K562 (cell line): ENCODE results near the gene CIAO1. TPM values are rescaled to one million over a fixed set of nuclear protein-coding genes. Genes with fewer than 3 reads are reported as not detected.

Source experiments
- BRD4 ChIP-seq: fragments of 200-600 bp; sonication (generic); IDR thresholded peaks from 2 replicates; pipeline ENCODE4 v1.6.1; 2017; ENCODE audit warnings: inconsistent platforms
- CREB1 ChIP-seq, 2 experiments: sonication (generic) in 1 of 2; formaldehyde crosslinking in 1 of 2; IDR thresholded peaks; 2 replicates each; pipeline versions ENCODE4 v1.6.1 to v1.8.0; 2012 to 2022; ENCODE audit warnings: inconsistent platforms in 1 of 2, mild to moderate bottlenecking in 1 of 2, missing genetic modification reagents in 1 of 2, moderate library complexity in 1 of 2
- ELF1 ChIP-seq: fragments of 200-800 bp; sonication (Bioruptor generic); IDR thresholded peaks from 2 replicates; pipeline ENCODE4 v1.6.1; 2016; ENCODE audit warnings: missing genetic modification characterization, missing compliant biosample characterization
- ESRRA ChIP-seq: fragments of 450-650 bp; IDR thresholded peaks from 2 replicates; pipeline ENCODE4 v1.6.1; 2014; ENCODE audit warnings: low read depth, mild to moderate bottlenecking, moderate library complexity, borderline replicate concordance
- ETV6 ChIP-seq, 3 experiments: fragments of 150-350 bp in 1 of 3; sonication (generic) in 1 of 3; formaldehyde crosslinking in 1 of 3; IDR thresholded peaks; 2 replicates each; pipeline versions ENCODE4 v1.6.1 to v1.8.0; 2014 to 2022; ENCODE audit warnings: borderline replicate concordance in 2 of 3, low read depth in 2 of 3, antibody characterized with exemption in 1 of 3, low read length in 1 of 3, mild to moderate bottlenecking in 1 of 3, missing genetic modification reagents in 1 of 3
- GATAD2B ChIP-seq: fragments of 450-650 bp; IDR thresholded peaks from 2 replicates; pipeline ENCODE4 v1.6.1; 2017; ENCODE audit warnings: mild to moderate bottlenecking, borderline replicate concordance
- HOXB6 ChIP-seq: fragments of 250-450 bp; sonication (Bioruptor Pico); IDR thresholded peaks from 2 replicates; pipeline ENCODE4 v1.5.1; 2022; ENCODE audit warnings: mild to moderate bottlenecking, borderline replicate concordance
- KAT7 ChIP-seq: sonication (generic); formaldehyde crosslinking; IDR thresholded peaks from 2 replicates; pipeline ENCODE4 v1.8.0; 2022; ENCODE audit warnings: missing genetic modification reagents, mild to moderate bottlenecking, borderline replicate concordance
- KDM2B ChIP-seq: fragments of 250-450 bp; sonication (Bioruptor Pico); IDR thresholded peaks from 2 replicates; pipeline ENCODE4 v1.8.0; 2021; ENCODE audit warnings: mild to moderate bottlenecking, moderate library complexity
- MBD2 ChIP-seq: sonication (generic); IDR thresholded peaks from 2 replicates; pipeline ENCODE4 v1.6.1; 2016; ENCODE audit warnings: low read depth, borderline replicate concordance
- MCM2 ChIP-seq: fragments of 450-650 bp; IDR thresholded peaks from 2 replicates; pipeline ENCODE4 v1.6.1; 2017; ENCODE audit warnings: low read depth, mild to moderate bottlenecking
- MTA1 ChIP-seq: fragments of 450-650 bp; IDR thresholded peaks from 2 replicates; pipeline ENCODE4 v1.6.1; 2017; ENCODE audit warnings: borderline replicate concordance
- NEUROD1 ChIP-seq: fragments of 150-350 bp; IDR thresholded peaks from 2 replicates; pipeline ENCODE4 v1.6.1; 2014; ENCODE audit warnings: borderline replicate concordance, low read length, low read depth; ENCODE audit not compliant: partially characterized antibody
- POLR2AphosphoS5 ChIP-seq: IDR thresholded peaks from 2 replicates; pipeline ENCODE4 v1.6.1; 2011; ENCODE audit warnings: mild to moderate bottlenecking, low read depth, low read length, moderate library complexity; ENCODE audit not compliant: control insufficient read depth, insufficient read depth
- RBBP5 ChIP-seq: fragments of 200-600 bp; sonication (generic); IDR thresholded peaks from 2 replicates; pipeline ENCODE4 v1.6.1; 2012; ENCODE audit warnings: borderline replicate concordance, mild to moderate bottlenecking, low read length, control low read depth, inconsistent platforms; ENCODE audit not compliant: insufficient read depth, poor library complexity, severe bottlenecking
- SUPT5H ChIP-seq: fragments of 450-650 bp; IDR thresholded peaks from 2 replicates; pipeline ENCODE4 v1.6.1; 2016
- ZNF239 ChIP-seq: fragments of 250-450 bp; sonication (Bioruptor Pico); IDR thresholded peaks from 2 replicates; pipeline ENCODE4 v1.4.0; 2020; ENCODE audit warnings: mild to moderate bottlenecking
- ZSCAN29 ChIP-seq: fragments of 450-650 bp; IDR thresholded peaks from 2 replicates; pipeline ENCODE4 v1.6.1; 2017
- polyA plus RNA-seq, 8 experiments: library from polyadenylated mRNA; depleted of rRNA in 4 of 8; stranded (reverse) in 5 of 8; unstranded in 3 of 8; fragments of >200 nt; fragmentation: Nextera tagmentation in 2 of 8; fragmentation: Illumina TruSeq in 1 of 8; extraction: Ambion mirVana in 2 of 8; extraction: Trizol in 1 of 8; gene quantifications; 2 replicates each; pipeline versions ENCODE4 v1.2.1 to v1.2.3, GENCODE V29; 2011 to 2014; ENCODE audit warnings: inconsistent platforms in 1 of 8, missing spikeins in 1 of 8
- total RNA-seq, 7 experiments: library from RNA; depleted of rRNA in 6 of 7; stranded (reverse); fragments of >200 nt in 6 of 7; fragmentation: Illumina TruSeq in 2 of 7; extraction: Trizol in 2 of 7; gene quantifications; 2 replicates each; pipeline versions ENCODE4 v1.2.1 to v1.2.3, GENCODE V29; 2011 to 2021; ENCODE audit warnings: low replicate concordance in 1 of 7
- TF ChIP-seq, protein P1 (sequence below): sonication (generic); formaldehyde crosslinking; IDR thresholded peaks from 2 replicates; pipeline ENCODE4 v1.8.1; 2023; ENCODE audit warnings: mild to moderate bottlenecking, missing genetic modification reagents, moderate library complexity
- TF ChIP-seq, protein P2 (sequence below): fragments of 450-650 bp; IDR thresholded peaks from 2 replicates; pipeline ENCODE4 v1.7.1; 2018; ENCODE audit warnings: mild to moderate bottlenecking, low read depth; ENCODE audit not compliant: partially characterized antibody

Gene CIAO1
- total and polyA plus RNA-seq, 9 of the 15 experiments (the other 6 are each of a cell fraction or from before 2014, with no cell fraction given), result 11.4 to 156 (median 92.8) TPM

DNA sequence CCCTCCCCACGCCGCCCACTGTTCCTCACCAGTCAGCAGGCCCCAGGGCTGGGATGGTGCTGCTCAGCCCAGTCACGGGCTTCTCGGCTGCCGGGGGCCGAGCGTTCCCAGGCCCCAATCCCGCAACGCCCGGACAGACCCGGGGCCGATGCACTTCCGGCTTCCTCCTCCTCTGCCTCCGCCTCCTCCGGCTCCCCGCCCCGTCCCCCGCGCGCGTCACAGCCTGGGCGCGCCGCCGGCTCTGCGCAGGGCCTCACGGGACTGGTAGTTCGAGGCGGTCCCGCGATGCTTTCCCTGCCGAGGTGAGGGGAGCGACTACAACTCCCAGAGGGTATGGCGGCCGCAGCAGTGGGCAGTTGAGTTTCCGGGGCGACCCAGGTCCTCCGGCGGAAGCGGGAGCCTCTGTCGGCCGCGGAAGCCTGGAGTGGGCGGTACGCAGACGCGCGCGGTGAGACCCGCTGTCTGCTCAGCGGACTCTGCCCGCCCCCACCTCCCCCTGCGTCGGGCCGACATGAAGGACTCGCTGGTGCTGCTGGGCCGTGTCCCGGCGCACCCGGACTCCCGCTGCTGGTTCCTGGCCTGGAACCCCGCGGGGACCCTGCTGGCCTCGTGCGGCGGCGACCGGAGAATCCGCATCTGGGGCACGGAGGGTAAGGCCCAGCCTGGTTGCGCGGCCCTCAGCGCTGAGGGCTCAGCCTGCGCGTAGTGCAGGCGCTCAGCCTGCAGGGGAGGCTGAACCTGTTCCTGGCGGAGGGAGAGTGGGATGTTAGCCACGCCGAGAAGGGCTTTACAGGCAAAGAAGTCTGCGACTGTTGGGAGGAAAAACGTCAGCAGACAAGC is at the start of gene CIAO1, which contains the start of gene TMEM127 (continued):
- TF ChIP-seq MBD2, result peak; percentile 84; the same call in 1 of the 2 replicates
- no peak for TF ChIP-seq BRD4
- TF ChIP-seq, protein P1, sequence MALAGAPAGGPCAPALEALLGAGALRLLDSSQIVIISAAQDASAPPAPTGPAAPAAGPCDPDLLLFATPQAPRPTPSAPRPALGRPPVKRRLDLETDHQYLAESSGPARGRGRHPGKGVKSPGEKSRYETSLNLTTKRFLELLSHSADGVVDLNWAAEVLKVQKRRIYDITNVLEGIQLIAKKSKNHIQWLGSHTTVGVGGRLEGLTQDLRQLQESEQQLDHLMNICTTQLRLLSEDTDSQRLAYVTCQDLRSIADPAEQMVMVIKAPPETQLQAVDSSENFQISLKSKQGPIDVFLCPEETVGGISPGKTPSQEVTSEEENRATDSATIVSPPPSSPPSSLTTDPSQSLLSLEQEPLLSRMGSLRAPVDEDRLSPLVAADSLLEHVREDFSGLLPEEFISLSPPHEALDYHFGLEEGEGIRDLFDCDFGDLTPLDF, result peak; percentile 72
- TF ChIP-seq KDM2B, result peak; percentile 38; the same call in 1 of the 2 replicates
- TF ChIP-seq HOXB6 (CRISPR knock-in tag), result no peak
- TF ChIP-seq ZNF239, result no peak
- TF ChIP-seq MTA1, result peak; percentile 92
- TF ChIP-seq RBBP5, result peak; percentile 54
- TF ChIP-seq ETV6 (IDR thresholded peaks at IDR 0.05; ENCODE audit: borderline replicate concordance in 1 of 2, low read depth in 2 of 2, low read length in 1 of 2), result no peak
- TF ChIP-seq ETV6 (CRISPR knock-in tag; IDR thresholded peaks at IDR 0.05; ENCODE audit: borderline replicate concordance), result no peak
- peak; percentile 96 for TF ChIP-seq CREB1 (IDR thresholded peaks at IDR 0.05)
- TF ChIP-seq CREB1 (CRISPR knock-in tag; IDR thresholded peaks at IDR 0.05), result peak; percentile 96
- peak; percentile 68; the same call in 1 of the 2 replicates for TF ChIP-seq KAT7 (CRISPR knock-in tag)
- TF ChIP-seq, protein P2, sequence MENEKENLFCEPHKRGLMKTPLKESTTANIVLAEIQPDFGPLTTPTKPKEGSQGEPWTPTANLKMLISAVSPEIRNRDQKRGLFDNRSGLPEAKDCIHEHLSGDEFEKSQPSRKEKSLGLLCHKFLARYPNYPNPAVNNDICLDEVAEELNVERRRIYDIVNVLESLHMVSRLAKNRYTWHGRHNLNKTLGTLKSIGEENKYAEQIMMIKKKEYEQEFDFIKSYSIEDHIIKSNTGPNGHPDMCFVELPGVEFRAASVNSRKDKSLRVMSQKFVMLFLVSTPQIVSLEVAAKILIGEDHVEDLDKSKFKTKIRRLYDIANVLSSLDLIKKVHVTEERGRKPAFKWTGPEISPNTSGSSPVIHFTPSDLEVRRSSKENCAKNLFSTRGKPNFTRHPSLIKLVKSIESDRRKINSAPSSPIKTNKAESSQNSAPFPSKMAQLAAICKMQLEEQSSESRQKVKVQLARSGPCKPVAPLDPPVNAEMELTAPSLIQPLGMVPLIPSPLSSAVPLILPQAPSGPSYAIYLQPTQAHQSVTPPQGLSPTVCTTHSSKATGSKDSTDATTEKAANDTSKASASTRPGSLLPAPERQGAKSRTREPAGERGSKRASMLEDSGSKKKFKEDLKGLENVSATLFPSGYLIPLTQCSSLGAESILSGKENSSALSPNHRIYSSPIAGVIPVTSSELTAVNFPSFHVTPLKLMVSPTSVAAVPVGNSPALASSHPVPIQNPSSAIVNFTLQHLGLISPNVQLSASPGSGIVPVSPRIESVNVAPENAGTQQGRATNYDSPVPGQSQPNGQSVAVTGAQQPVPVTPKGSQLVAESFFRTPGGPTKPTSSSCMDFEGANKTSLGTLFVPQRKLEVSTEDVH, result peak; percentile 85
- peak; percentile 45; the same call in 1 of the 2 replicates for TF ChIP-seq POLR2AphosphoS5
- TF ChIP-seq ZSCAN29, result peak; percentile 52; the same call in 1 of the 2 replicates
- peak; percentile 43 for TF ChIP-seq NEUROD1
- TF ChIP-seq ELF1 (tag), result peak; percentile 98
- TF ChIP-seq ESRRA, result peak; percentile 80
- TF ChIP-seq SUPT5H, result peak; percentile 86
- TF ChIP-seq GATAD2B, result no peak
- no peak for TF ChIP-seq MCM2
